ENCODE data around the gene GMDS.

Gene GMDS

DNA sequence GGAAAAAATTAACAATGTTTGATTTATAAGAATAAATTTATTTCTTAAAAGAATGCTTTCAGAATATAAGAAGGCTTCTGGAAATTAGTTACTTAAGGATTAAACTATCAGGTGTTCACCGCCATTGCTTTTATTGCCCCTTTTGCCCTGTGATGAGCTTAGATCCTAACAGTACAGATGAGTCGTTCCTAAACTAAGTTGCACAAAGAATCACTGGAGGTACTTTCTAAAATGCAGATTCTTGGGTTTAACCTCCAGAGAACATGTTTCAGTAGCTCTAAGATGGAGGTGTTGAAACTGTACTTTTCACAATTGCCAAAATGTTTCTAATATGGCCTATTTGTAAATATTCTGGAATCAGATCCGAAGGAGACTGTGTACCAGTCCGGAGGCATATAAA lies 211.9 kb downstream of the GMDS start:
- DNase-seq = no peak

DNA sequence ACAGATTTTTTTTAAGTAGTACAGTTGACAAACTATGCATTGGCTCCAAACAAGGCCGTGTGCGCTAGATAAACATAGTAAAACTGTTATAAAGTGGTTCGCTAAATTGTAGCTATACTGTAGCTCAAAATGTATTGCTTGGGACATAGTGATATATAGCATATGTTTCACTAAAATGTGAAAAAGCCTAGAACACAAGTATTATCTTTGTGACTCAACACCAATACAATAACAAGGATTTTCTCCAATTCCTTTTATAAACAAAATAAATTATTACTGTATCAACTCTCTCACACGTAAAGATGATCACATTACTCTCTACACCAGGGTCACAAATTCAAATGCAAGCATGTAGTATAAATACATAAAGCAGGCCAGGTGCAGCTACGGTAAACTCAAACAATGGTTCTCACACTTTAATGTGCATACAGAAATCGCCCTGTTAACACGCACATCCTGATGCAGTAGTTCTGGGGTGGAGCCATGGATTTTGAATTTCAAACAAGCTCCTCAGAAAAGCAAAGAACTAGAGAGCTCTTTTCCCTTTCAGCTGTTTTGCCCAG lies 214.6 kb downstream of the GMDS start:
- no peak for DNase-seq

DNA sequence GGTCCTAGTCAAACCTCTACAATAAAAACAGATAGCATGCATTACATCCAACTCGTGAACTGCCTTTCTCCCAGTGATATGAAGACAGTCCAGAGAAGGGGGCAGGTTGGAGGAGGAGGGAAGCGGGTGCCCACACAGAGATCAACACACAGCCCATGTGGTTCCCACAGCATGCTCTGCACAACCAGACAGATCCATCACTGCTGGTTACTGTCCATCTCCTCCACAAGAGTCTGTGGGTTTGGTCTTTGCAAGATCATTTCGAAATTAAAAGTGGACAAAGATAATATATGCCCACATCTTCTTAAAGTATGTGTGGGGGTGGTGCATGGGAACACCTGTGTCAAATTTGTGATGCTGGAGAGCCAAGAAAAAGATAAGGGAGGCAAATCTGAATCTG lies 215.5 kb downstream of the GMDS start:
- no peak for DNase-seq

DNA sequence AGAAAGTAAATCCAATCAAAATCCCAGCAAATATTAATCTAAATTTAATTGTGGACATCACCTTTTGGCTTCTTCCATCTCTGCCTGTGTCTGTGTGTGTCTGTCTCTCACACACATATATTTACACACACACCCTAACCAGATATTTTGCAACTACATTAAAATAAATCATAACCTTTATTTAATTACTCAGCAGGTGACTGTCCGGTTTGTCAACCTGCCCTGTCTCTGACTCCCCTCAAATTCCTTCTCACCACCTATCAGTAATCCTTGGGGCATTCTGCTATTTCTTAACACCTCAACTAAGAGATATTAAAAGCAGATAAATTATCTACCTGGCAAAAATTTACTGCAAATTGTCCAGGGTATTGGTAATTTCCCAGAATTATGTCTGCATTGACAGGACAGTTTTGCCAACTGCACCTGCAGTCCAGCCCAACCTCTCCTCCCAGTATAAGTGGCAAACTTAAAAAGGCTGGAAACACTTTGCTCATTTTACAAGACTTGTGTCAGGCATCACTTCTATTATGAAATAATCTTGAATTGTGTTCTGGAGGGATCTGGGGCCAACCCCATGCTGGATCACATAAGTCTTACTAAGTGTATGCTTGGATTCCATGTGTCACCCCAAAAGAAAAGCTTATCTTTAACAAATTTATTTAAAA lies 216.1 kb downstream of the GMDS start:
- DNase-seq = no peak

DNA sequence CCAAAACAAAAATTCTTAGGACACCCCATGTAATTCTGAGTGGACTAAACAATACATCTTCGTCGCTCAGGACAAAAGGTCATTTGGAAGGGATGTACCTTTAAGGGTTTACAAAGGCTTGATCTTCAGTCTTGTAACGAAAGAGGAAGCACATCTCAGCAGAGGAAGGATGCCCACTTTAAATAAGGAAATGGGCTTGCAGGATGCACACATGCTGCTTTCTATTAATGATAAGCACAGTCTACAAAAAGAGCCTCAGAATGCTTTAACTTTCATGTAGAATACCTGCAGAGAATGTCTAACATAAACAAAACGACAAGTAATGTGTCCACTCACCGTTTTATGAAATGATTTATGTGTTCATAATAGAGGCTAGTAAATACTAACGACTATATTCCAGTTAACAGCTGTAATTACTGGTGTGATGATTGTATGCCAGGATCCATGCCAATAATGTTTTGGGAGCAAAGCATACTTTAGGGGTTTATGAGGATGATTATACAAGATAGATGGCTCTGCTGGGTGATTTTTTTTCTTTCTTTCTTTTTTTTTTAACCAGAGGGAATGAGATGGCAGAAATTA lies 216.9 kb downstream of the GMDS start:
- DNase-seq = no peak

DNA sequence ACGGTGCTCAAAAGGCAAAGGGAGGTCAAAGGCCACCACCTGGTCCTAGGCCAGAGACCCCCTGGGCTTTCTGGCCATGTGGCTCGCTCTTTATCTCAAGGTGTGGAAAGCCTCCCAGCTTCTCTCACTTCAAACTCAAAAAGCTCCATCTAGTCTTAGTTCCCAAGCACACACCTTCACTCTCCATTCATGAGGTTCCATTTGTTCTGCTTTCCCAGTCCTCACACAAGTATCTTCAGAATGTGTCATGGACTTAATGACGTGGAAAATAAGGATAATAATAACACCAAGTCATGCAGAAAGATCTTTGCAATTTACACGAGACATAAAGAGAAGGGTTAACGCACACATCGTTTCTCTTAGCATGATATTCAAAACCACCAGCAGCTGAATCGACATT lies 219.3 kb downstream of the GMDS start:
- DNase-seq = no peak

DNA sequence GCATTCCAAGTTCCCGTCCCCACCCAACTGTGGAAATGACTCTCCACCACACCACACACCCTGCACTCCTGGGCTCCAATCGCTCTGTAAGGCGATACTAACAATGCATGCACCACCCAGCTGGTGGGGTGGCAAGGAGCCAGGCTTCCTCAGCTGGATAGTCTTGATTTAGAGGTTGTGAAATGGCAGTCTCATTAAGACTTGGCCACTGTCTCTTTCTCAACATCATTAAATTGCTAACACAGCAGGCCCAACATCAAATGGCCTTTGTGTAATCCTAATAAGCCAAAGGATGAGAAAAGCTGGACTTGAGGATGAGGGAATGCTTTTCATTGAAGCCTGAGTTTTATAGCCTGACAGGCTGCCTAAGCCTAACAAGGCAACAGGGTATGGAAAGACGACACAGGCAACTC lies 223.7 kb downstream of the GMDS start:
- no peak for DNase-seq

DNA sequence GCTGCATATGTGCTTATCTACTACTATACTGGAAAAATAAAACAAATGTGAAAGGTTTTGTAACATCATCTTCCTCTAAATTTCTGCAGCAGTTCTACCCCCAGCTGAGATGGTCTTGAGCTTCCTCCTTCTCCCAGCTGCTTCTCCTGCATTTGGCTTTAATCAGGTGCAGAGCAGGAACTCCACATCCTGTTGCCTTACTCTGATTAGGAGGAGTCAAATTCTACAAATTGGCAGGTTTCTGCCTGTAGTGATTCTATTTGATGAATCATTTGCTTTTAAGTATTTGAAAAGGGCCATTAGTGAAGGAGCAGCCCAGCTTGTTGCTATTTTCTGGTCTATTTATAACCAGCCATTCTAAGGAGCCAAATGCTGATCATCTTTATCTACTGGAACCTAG lies 224.5 kb downstream of the GMDS start:
- no peak for DNase-seq

DNA sequence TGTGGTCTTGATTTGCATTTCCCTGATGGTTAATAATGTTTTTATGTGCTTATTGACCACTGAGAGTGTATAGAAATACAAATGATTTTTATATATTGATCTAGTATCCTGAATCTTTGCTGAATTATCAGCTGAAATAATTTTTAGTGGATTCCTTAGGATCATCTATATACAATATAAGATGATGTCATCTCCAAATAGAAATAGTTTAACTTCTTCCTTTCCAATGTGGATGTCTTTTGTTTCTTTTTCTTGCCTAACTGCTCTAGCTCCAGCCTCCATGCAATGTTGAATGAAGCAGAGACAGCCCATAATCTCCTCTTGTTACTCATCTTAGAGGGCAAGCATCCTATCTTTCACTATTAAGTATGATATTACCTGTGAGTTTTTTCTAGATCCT lies 226.4 kb downstream of the GMDS start:
- DNase-seq = no peak

DNA sequence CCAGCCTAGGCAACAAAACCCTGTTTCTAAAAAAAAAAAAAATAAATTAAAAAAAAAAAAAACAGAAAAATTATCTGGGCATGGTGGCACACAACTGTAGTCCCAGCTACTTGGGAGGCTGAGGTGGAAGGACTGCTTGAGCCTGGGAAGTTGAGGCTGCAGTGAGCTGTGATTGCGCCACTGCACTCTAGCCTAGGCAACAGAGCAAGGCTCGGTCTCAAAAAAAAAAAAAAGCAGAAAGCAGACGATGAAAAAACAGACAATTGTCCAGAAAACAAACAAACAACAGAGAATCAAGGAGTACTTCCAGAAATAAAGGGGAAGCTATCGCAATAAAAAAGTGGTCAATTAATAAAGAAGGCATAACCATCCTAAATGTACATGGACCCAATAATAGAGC lies 229.4 kb downstream of the GMDS start:
- DNase-seq = no peak

DNA sequence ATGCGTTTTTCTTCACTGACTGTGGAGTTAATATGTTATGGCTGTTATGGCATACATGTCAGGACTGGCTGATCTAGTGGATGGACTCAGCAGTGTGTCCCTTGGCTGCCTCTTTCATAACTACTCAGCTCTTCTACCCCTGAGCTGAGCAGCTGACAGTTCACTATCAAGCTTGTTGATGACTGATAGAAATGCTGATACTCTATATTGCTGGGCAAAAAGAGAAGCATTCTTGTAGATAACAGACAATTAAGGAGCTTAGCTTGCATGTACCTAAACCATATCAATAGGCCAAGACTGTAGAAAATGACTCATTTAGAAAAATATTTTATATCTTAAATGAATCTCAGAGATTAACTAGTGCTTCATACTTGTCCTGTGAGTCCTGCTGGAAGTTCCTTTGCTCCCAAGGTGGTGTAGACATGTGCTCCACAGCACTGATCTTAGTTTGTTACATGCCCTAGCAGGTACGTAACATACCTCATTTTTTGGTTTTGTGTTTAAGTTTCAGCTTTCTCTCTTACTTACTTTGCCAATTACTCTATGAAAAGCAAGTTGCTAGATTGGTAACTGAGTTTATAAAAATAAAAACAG lies 236.9 kb downstream of the GMDS start:
- DNase-seq = no peak

DNA sequence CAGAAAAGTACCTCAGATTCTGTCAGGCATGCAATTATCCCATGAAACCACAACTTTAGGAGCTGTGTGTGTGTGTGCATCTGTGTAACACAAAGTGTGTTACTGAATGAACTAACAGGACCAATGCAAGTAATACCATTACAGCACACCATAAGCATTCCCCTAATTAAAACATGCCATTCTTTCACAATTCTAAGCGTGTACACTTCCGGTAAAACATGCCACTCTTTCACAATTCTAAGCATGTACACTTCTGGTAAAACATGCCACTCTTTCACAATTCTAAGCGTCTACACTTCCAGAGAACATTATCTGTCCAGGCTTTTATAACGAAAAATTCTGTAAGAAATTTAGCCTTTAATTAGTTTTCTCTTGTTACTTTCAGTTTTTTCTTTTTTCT lies 238.2 kb downstream of the GMDS start:
- DNase-seq = no peak

DNA sequence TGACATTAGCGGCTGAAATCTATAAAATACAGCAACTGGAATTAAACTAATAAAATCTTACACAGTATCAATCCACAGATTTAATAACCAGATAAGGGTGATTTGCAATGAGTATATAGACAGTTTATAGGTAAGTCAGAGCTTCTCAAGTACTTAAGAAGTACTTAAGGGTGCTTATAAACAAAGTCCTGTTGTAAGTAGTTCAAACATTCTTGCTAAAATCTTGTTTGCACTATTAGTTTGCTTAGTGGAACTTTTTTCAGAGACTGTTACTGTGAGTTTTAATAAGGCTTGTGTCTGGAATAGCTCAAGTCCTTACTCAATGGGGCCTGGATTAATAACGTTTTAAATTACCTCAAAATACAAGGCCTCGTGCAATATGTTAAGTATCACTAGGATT lies 240.5 kb downstream of the GMDS start:
- DNase-seq = no peak

DNA sequence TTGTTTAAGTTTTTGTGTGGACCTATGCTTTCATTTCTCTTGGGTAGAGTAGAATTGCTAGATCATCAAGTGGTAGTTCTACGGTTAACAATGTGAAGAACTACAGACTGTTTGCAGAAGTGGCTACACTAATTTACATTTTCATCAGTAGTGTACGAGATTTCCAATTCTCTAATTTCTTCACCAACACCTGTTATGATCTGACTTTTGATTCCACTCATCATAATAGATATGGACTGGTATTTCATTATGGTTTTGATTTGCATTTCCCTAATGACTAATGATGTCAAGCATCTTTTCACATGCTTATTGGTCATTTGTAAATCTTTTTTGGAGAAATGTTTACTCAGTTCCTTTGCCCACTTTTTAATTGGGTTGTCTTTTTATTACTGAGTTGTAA lies 244.4 kb downstream of the GMDS start:
- no peak for DNase-seq

DNA sequence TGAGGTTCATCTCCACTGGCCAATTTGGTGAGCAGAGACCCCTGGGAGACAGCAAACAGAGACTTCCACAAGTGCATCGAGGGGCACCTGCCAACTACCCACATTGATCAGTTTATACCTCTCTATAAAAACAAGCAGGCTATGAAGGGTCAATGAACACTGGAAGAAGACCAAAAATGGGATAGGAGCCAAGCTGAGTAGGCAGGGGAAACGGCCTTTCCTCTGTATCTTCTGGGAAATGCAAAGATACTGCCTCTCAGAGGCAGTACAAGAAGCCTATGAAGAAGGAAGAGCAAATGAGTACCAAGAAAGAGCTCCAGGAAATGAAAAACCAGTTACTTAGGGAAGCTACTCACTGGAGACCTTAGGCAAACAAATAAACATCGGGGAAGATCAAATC lies 247.7 kb downstream of the GMDS start:
- no peak for DNase-seq

DNA sequence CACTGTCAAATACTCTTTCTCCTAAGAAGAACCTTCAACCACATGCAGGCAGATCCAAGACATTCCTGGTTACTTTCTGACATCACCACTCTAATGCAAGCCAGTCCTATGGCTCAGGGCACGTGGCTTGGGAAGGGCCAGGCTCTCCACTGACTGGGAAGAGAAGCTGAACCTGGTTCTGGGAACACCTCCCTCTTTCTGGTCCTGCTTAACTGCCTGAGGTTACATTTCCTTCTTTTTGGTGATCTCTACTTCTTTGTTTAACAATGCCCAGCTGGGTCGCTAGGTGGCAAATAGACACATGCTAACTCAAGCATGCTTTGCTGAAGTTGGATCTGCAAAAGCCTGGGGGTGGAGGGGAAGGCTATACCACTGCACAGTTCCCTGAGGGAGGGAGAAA lies 249.8 kb downstream of the GMDS start:
- DNase-seq = no peak

DNA sequence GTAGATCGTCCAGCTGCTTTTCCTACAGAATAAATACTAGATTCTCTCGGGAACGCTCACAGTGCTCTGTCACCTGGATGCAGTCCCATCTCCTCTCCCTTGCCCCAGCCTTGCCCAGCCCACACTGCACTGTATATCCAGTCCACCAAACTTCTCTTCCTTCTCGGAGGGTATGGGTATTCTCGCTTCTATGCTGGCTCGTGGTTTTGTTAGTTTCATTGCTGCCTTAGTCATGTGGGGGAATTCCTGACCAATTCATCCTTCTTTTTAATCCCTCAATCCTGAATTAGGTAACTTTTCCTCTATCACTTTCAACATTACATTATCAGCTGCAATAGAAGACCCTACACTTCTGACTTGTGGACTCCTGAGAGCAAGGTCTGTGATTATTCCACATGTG lies 252.4 kb downstream of the GMDS start:
- DNase-seq = no peak

DNA sequence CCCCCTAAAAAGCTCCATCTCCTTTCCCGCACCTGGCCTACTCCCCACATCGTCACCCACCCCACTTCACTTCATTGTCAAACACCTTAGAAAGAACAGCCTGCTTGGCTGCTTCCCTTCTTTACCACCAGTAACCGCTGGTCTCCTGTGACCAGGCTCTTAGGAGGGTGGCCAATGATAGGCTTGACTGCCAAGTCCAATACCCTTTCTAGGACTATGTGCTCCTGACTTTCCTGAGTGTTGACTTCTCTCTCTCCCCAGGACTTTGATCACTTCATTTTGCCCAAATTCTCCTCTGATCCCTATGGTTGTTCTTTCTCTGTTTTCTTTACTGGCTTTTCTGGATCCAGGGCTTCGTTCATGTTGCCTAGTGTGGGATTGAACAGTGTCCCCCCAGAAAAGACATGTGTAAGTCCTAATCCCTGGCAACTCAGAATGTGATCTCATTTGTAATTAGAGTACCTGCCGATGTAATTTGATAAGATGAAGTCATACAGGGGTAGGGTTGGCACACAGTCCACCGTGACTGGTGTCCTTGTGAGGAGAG lies 254.0 kb downstream of the GMDS start:
- DNase-seq = no peak

DNA sequence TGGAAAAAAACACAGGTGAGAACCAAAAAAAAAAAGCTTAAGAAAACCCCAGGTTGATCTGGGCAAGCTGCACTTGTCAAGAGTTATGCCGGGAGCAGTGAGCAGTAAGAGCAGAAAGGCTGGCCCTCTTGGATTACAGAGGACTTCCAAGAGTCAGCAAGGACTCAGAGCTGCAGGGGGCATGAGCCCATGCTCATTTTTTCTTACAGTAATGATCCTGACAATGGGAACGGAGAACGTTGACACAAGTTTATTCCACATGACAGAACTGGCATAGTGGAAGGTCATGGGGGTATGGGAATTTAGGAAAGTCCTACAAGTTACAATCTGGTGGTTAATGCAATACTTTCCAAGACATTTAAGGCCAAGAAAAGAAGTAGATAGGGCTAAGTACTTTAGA lies 256.6 kb downstream of the GMDS start:
- DNase-seq = no peak

DNA sequence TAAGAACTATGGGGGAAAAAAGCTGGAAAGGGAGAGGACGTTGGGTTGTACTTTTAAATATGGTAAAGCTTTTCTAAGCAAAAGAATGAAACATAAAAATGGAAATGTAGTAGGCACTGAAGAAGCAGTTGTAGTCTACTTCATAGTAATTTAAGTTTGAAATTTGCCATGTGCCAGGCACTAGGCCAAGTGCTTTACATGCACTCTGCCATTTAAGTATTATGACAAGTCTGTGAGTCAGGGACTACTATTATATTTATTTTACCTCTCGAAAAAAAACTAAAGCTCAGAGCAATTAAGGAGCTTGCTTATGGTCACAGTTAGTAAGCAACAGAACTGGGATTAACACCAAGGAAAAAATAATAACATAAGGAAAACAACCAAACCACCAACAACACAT lies 257.8 kb downstream of the GMDS start:
- no peak for DNase-seq

DNA sequence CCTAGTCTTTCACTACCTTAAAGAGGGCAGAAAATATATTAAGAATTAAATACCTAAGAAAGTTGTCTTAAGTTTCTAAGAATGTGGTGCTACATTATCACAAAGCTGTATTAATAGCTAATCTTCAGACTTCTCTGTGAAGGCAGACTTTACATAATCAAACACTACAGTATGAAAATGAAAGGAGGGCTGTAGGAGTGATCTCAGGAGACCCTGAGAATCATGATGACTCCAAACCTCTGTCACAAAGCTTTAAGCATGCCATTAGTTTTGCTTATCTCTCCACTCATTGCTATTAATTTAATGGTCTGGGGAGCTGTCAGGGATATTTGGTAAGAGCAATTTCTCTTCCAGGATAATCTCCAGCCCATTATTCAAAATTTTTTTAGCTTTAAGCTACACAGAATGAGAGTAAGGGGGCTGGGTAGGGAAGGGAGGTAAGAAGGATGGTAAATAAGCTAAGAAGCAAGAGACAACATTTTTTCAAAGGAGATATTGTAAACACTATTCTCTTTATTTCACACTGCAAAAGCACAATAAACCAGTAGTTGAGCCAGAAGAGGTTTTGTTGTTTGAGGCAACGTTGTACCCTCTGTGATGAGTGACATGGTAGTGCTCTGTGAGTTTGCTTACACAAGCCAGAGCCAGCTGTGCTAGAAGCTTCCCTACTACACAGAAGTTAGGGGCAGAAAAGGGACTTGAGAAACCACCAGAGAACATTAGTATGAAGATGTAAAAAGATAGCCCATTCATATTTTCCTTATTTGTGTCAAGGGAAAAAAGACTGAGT lies 258.8 kb downstream of the GMDS start:
- DNase-seq = no peak

DNA sequence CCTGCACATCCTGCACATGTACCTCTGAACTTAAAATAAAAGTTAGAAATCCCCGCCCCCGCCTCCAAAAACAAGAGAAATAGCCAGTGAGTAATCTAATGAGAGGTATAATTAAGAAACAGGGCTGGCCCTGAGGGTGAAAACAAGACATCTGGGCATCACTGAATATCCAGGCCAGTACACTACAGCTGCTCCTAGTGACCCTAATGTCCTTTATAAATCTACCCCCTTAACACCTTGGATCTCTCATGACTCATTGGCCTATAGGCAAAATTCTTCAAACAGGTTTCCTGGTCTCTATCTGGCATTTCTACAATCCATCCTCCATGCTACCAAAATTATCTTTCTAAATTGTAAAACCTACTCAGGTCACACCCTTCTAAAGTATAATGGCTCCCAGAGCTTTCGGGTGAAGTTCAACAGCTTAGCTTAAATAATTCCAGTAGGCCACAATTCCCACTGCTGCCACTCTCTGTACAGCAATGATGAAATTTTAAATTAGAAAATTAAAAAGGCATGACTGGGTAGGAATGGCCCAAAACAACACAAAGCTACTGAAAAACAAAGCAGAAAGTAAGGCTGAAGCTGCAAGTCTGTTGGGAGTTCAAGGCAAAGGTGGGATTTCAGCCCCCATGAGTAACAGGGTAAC lies 260.9 kb downstream of the GMDS start:
- DNase-seq = no peak

DNA sequence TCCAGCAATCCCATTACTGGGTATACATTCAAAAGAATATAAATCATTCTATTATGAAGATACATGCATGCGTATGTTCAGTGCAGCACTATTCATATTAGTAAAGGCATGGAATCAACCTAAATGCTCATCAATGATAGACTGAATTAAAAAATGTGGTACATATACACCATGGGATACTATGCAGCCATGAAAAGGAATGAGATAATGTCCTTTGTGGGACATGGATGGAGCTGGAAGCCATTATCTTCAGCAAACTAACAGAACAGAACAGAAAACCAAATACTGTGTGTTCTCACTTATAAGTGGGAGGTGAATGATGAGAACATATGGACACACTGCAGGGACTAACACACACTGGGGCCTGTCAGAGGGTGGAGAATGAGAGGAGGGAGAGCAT lies 261.6 kb downstream of the GMDS start:
- DNase-seq = no peak

Measured in activated CD4-positive, CD25-positive, alpha-beta regulatory T cell (primary cell).